ENCODE data around the gene NUB1.

Gene NUB1

DNA sequence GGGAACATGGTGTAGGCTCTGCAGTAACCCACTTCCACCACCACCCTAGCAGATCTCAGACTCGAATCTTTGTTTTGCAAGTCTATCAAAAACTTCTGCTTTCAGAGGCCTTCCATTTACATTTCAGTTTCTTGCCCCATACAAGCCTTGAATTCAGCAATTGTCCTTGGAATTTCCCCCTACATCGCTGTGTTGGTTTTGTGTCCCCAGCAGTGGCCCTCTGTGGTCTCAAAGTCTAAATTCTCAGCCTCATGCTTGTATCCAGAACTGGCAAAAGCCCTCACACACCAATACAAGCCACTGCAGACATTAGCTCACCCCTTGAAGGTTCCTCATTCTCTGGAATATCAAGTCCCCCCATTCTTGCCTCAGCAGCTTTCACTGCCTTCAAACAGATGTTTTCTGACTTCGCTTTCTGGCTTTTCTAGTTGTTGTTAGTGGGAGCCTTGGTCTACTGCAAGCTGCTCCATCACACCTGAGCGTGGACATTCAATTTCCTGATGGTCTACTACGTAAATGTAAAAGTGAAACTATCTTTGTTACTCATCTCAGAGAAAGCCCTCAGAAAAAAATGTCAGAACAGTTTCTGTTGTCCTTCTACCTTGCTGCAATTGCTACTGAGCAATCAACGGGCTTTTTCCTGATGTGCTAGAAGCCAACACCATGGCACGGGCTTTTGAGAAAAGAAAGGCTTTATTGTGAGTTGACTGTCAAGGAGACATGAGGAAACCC is 1.8 kb upstream of the NUB1 start:
- Histone ChIP-seq H3K4me1 (ENCODE audit: insufficient read depth, low read length, severe bottlenecking) (peaks cover 30% of the 10 kb centered on the region), H3K27ac (ENCODE audit: low read depth, low read length, poor library complexity, severe bottlenecking) (no peak overlapping the region), H3K36me3 (ENCODE audit: insufficient read depth, low read length) (no peaks in the 10 kb centered on the region), H3K9me2 (ENCODE audit: low read depth, low read length) (no peaks in the 10 kb centered on the region), H3K79me2 (ENCODE audit: insufficient read depth, low read length) (peaks cover 8% of the 10 kb centered on the region), H3K4me3 (ENCODE audit: low read depth, low read length, poor library complexity, severe bottlenecking) (peak overlapping the region; percentile 0), H3F3A (ENCODE audit: insufficient read depth, low read length) (0 out of 2 replicates have a peak, but pooled peaks cover 11% of the 10 kb centered on the region), H3K27me3 (ENCODE audit: insufficient read depth, low read length) (no peaks in the 10 kb centered on the region), H3K9ac (ENCODE audit: low read length) (no peak overlapping the region), H4K20me1 (ENCODE audit: insufficient read depth, low read length) (no peaks in the 10 kb centered on the region), H2AFZ (ENCODE audit: low read length) (peak overlapping the region; percentile 2; the same call in 1 of the 2 replicates), H3K4me2 (ENCODE audit: low read length) (peak overlapping the region; percentile 2; the same call in 1 of the 2 replicates), H3K9me3 (ENCODE audit: low read length) (peaks cover 14% of the 10 kb centered on the region)
- TF ChIP-seq, protein P1, sequence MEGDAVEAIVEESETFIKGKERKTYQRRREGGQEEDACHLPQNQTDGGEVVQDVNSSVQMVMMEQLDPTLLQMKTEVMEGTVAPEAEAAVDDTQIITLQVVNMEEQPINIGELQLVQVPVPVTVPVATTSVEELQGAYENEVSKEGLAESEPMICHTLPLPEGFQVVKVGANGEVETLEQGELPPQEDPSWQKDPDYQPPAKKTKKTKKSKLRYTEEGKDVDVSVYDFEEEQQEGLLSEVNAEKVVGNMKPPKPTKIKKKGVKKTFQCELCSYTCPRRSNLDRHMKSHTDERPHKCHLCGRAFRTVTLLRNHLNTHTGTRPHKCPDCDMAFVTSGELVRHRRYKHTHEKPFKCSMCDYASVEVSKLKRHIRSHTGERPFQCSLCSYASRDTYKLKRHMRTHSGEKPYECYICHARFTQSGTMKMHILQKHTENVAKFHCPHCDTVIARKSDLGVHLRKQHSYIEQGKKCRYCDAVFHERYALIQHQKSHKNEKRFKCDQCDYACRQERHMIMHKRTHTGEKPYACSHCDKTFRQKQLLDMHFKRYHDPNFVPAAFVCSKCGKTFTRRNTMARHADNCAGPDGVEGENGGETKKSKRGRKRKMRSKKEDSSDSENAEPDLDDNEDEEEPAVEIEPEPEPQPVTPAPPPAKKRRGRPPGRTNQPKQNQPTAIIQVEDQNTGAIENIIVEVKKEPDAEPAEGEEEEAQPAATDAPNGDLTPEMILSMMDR (IDR thresholded peaks at IDR 0.05; ENCODE audit: low read length) = no peak
- no peak for TF ChIP-seq EZH2 (IDR thresholded peaks at IDR 0.05; ENCODE audit: borderline replicate concordance, low read length)

DNA sequence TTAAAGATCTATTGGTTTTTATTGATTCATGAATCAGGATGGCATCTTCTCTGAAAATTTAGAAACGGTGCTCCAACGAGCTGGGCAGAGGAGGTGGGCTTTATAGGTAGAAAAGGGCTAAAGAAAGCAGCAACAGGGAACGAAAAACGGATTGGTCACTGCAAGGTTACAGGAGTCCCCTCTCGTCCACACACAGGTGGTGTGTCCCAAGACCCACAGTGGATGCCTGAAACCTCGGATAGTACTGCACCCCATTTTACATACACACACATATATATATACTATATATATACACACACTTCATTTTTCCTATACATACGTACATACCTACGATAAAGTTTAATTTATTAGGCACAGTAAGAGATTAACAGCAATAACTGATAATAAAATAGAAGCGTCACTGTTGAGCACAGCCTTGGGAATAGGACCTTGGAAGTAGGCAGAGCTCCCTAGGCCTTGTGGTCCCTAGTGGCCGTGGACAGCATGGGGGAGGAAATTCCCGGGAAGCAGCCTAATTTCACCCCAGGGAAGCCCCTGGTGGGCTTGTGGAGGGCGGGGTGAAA is 737 bp upstream of the NUB1 start:
- H3K36me3 ChIP-seq (ENCODE audit: insufficient read depth, low read length) = peaks cover 8% of the 10 kb centered on the region; the same call in 1 of the 2 replicates
- H3K27ac ChIP-seq (ENCODE audit: low read depth, low read length, poor library complexity, severe bottlenecking) = no peak overlapping the region
- no peak overlapping the region for H2AFZ ChIP-seq (ENCODE audit: low read length)
- peaks cover 8% of the 10 kb centered on the region for H3K79me2 ChIP-seq (ENCODE audit: insufficient read depth, low read length)
- H3K9me2 ChIP-seq (ENCODE audit: low read depth, low read length) = no peaks in the 10 kb centered on the region
- peaks cover 14% of the 10 kb centered on the region for H3F3A ChIP-seq (ENCODE audit: insufficient read depth, low read length)
- no peak overlapping the region for H3K9ac ChIP-seq (ENCODE audit: low read length)
- peaks cover 30% of the 10 kb centered on the region for H3K4me1 ChIP-seq (ENCODE audit: insufficient read depth, low read length, severe bottlenecking)
- H3K4me3 ChIP-seq (ENCODE audit: low read depth, low read length, poor library complexity, severe bottlenecking) = peak overlapping the region; percentile 85
- peak overlapping the region; percentile 98 for H3K4me2 ChIP-seq (ENCODE audit: low read length)
- TF ChIP-seq, protein P1 (IDR thresholded peaks at IDR 0.05; ENCODE audit: low read length) = no peak
- no peak for TF ChIP-seq EZH2 (IDR thresholded peaks at IDR 0.05; ENCODE audit: borderline replicate concordance, low read length)
- no peaks in the 10 kb centered on the region for H4K20me1 ChIP-seq (ENCODE audit: insufficient read depth, low read length)
- H3K27me3 ChIP-seq (ENCODE audit: insufficient read depth, low read length) = no peaks in the 10 kb centered on the region
- H3K9me3 ChIP-seq (ENCODE audit: low read length) = peaks cover 14% of the 10 kb centered on the region

DNA sequence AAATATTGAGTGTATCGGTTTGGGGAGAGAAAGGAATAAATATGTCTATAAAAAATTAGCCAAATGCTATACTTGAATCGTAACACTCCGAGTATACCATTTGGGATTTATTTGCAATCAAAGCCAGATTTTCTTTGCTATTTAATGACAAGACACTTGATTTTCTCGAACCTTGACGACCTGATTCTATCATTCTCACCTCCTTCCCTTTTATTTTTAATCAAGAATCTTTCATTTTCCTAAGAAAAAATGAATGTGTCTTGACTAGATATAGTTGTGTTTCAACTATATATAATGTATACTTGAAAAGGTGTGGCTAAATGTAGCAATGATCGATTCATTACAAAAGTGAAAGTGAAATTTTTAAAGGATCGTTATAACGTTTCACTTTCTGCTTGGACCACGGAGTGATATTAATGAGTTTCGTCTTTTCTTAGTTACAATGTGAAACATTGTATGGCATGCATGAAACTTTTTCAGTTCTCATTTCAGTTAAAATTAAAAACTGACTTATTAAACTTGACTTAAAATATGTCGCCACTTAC is 562 bp downstream of the NUB1 start:
- H3K4me1 ChIP-seq (ENCODE audit: insufficient read depth, low read length, severe bottlenecking) = peaks cover 30% of the 10 kb centered on the region
- no peaks in the 10 kb centered on the region for H3K27me3 ChIP-seq (ENCODE audit: insufficient read depth, low read length)
- no peaks in the 10 kb centered on the region for H4K20me1 ChIP-seq (ENCODE audit: insufficient read depth, low read length)
- peak overlapping the region; percentile 81 for H3K9ac ChIP-seq (ENCODE audit: low read length)
- no peak for TF ChIP-seq EZH2 (IDR thresholded peaks at IDR 0.05; ENCODE audit: borderline replicate concordance, low read length)
- TF ChIP-seq, protein P1 (IDR thresholded peaks at IDR 0.05; ENCODE audit: low read length) = no peak
- no peak overlapping the region for H2AFZ ChIP-seq (ENCODE audit: low read length)
- H3F3A ChIP-seq (ENCODE audit: insufficient read depth, low read length) = peaks cover 14% of the 10 kb centered on the region
- peaks cover 8% of the 10 kb centered on the region for H3K79me2 ChIP-seq (ENCODE audit: insufficient read depth, low read length)
- H3K27ac ChIP-seq (ENCODE audit: low read depth, low read length, poor library complexity, severe bottlenecking) = peak overlapping the region; percentile 42
- peaks cover 18% of the 10 kb centered on the region; the same call in 1 of the 2 replicates for H3K36me3 ChIP-seq (ENCODE audit: insufficient read depth, low read length)
- no peaks in the 10 kb centered on the region for H3K9me2 ChIP-seq (ENCODE audit: low read depth, low read length)
- H3K9me3 ChIP-seq (ENCODE audit: low read length) = peaks cover 14% of the 10 kb centered on the region
- H3K4me3 ChIP-seq (ENCODE audit: low read depth, low read length, poor library complexity, severe bottlenecking) = peak overlapping the region; percentile 85
- peak overlapping the region; percentile 98 for H3K4me2 ChIP-seq (ENCODE audit: low read length)
